GM19324 (cell line): ENCODE results near the gene FRY.

Experiments used
- ATAC-seq: cut with Tn5 transposase; IDR thresholded peaks from one replicate; pipeline ENCODE4 v1.9.1; 2021; ENCODE audit warnings: mild to moderate bottlenecking, moderate library complexity; ENCODE audit not compliant: unreplicated experiment, low FRiP score

The FRY gene

DNA sequence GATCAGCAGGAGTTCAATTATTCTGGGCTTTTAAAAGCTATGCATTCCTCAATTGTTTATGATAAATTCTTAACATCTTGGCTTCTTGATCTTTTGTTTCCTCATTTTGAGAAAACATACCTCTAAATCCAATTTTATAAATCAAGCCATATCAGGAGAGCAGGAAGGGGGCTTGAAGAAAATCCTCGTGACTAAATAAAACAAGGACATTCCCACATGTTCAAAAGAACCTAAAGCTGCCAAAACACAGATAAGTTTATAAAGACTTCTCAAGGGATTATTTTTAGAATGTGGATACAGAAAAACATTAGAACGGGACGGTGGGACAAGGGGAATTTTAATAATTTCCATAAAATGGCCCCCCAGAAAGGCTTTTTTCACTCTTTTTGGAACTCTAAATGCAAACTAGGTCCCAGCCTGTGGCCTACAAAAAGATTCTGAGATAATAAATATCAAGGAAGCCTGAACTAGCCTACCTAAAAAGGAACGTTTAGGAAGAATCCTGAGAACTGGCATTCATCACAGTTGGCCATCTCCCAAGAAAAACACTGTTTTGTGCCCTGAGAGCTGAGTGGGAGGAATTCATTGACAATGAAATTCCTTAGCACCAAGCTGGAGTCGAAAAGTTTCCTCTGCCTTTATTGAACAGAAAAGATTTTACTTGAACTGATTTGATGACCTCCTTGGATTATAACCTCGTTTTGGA is 253.5 kb downstream of the FRY start:
- ATAC-seq, result no peak

DNA sequence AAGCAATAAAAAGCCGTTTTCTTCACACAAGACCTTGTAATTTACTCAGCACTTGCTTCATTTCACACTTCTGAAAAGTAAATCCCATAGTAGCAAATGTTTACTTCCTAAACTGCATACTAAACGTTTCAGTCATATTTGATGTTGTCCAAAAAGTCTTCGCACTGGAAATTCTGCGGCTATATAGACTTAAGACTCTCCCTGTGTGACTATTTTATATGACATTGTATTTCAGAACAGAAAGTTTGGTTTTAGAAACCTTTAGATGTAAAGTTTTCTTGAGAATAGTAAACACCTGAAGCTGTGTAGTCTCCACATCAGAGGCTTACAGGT is 254.0 kb downstream of the FRY start:
- no peak for ATAC-seq

- no peak for ATAC-seq
These were observed 265.6 kb downstream of the FRY start for GRCh38 chr13:32297206-32297605.

- ATAC-seq, result no peak
These were observed 267.1 kb downstream of the FRY start for GRCh38 chr13:32298695-32299094.

DNA sequence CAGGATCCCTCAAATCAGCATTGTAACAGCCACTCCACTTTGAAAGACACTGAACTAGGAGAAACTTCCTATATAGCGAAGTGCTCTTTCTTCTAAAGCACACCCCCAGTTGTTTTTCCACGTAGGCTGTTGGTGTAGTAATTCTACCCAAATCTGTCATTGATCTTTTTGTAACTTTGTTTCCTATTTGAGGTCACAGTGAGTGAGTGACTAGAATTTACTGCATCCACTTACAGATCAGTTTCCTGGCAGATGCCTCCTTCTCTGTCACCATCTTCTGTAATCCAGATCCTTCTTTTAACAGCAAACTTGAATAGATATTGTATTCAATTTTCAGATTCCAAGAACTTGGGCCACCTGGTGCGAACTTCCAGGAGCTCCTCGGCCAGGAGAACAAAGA is 268.3 kb downstream of the FRY start:
- ATAC-seq, result no peak

DNA sequence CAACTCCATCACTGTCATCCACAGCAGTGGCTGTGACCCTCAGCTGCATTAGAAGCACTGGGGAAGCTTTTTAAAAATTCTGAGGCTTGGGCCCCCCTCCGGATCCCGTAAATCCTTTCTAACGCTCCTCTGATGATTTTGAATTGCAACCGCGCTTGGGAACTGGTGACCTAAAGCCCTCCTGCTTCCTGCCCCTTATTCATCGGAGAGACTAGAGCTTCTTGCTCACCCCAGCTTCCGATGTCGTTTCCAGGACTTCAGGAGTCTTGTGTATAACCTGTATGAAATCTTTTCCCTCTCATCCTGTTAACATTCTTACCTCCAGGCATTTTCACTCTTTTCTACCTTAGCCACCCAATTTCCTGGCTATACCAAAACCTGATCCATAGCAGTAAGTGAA is 268.8 kb downstream of the FRY start:
- no peak for ATAC-seq

DNA sequence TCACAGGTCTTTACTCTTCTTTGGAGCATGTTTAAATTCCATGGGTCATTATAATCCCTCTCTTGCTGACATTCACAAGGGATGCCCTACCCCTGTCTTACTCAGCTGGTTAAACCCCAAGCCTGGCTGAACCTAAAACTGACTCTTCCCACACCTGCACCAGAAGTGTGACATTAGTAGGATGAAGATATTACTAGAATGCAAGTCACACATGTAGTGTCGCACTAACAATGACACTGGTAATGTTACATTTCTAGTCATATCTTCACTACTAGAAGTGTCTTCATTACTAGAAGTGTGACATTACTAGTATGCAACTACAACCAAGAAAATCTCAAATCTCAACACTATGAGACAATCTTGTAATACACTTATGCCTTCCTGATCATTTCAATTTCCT is 269.3 kb downstream of the FRY start:
- ATAC-seq, result no peak

GRCh38 chr13:32302461-32302860 is 270.9 kb downstream of the FRY start:
- no peak for ATAC-seq

DNA sequence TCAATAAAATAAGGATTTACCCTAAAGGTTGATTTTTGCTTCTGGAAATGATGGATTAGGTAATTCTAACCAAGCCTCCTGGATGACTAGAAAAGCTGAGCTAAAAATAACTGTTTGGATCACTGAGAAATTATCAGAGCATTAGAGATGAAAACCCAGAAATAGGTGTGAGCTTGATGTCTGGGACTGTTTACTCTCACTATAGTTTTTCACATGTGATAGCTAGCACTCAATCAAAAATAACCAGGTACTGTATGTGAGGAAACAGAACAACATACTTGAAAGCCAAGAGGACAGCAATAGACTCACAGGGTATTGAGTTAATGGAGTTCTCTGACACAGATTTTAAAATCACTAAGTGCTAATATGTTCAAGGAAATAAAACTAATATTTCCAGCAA is 274.1 kb downstream of the FRY start:
- ATAC-seq, result no peak

GRCh38 chr13:32309312-32310133 is 277.9 kb downstream of the FRY start:
- peak; percentile 24 for ATAC-seq

DNA sequence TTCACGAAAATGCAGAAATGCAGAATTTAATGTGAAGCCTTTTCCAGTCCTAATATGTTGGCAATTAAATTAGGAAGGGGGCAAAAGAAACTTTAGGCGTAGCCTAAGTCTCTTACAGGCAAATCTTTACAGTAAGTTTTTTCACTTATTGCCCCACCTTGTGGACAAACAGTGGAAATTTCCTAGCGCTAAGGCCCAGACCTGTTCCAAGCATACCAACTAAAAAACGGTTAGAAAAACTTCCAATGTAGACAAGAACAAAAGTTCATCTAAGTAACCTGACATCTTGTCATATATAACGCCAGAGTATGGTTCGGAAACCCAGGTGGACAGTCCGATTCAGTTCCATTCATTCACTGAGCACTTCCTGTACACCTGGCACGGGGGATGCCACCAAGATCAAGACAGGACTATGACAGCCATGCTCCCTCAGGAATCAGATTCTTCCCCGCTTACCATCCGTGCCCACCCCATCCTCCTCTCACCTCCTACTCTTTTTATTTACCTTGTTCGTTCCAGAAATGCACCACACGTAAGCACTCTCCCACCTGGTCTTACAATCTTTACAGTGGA is 278.6 kb downstream of the FRY start:
- ATAC-seq, result peak; percentile 69

GRCh38 chr13:32311188-32311897 is 279.8 kb downstream of the FRY start:
- ATAC-seq, result no peak

GRCh38 chr13:32314271-32315237 is 283.0 kb downstream of the FRY start:
- peak; percentile 14 for ATAC-seq

DNA sequence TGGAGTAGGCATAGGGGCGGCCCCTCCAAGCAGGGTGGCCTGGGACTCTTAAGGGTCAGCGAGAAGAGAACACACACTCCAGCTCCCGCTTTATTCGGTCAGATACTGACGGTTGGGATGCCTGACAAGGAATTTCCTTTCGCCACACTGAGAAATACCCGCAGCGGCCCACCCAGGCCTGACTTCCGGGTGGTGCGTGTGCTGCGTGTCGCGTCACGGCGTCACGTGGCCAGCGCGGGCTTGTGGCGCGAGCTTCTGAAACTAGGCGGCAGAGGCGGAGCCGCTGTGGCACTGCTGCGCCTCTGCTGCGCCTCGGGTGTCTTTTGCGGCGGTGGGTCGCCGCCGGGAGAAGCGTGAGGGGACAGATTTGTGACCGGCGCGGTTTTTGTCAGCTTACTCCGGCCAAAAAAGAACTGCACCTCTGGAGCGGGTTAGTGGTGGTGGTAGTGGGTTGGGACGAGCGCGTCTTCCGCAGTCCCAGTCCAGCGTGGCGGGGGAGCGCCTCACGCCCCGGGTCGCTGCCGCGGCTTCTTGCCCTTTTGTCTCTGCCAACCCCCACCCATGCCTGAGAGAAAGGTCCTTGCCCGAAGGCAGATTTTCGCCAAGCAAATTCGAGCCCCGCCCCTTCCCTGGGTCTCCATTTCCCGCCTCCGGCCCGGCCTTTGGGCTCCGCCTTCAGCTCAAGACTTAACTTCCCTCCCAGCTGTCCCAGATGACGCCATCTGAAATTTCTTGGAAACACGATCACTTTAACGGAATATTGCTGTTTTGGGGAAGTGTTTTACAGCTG is 283.9 kb downstream of the FRY start, which contains the start of the genes BRCA2 and ZAR1L:
Gene BRCA2, plus strand, starts transcription at position 271 of the 790 bp plus-strand sequence. CDS start 953 bp downstream, outside the sequence.
Gene ZAR1L, minus strand, starts transcription at position 126 of the 790 bp plus-strand sequence. CDS start 3,438 bp downstream, outside the sequence.
- peak; percentile 95 for ATAC-seq

DNA sequence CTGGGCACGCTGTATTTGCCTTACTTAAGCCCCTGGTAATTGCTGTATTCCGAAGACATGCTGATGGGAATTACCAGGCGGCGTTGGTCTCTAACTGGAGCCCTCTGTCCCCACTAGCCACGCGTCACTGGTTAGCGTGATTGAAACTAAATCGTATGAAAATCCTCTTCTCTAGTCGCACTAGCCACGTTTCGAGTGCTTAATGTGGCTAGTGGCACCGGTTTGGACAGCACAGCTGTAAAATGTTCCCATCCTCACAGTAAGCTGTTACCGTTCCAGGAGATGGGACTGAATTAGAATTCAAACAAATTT is 284.4 kb downstream of the FRY start:
- ATAC-seq, result peak; percentile 51

DNA sequence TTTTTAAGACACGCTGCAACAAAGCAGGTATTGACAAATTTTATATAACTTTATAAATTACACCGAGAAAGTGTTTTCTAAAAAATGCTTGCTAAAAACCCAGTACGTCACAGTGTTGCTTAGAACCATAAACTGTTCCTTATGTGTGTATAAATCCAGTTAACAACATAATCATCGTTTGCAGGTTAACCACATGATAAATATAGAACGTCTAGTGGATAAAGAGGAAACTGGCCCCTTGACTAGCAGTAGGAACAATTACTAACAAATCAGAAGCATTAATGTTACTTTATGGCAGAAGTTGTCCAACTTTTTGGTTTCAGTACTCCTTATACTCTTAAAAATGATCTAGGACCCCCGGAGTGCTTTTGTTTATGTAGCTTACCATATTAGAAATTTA is 284.9 kb downstream of the FRY start:
- ATAC-seq, result no peak

- no peak for ATAC-seq
These were observed 286.3 kb downstream of the FRY start for GRCh38 chr13:32317716-32318465.

DNA sequence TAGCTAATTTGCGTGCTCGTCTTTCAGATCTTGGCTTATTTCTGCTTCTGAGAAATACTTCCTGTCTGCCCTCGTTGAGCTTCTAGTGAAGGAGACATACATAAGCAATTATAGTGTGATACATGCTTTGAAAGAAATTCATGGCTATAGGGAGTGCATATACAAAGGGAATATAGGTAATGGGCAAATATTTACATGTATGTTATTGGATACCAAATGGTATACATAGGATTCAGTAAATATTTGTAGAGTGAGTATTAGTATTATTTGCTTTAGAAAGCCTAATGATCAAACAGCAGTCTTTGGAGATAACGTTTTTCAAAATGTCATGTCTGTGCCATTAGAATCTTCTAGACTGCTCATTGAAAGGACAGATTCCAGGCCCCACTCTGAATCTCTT is 289.0 kb downstream of the FRY start:
- no peak for ATAC-seq
